Measurements from ENCODE around the gene RASL11A.

Gene RASL11A

GRCh38 chr13:27266917-27267316 is 3.7 kb upstream of the RASL11A start:
- Histone ChIP-seq H3K4me3 (ENCODE audit: insufficient read depth in 1 of 2, low read depth in 1 of 2, low read length in 2 of 2) (no peak overlapping the region), H3K9ac (ENCODE audit: low read length) (no peak overlapping the region), H3K36me3 (ENCODE audit: control insufficient read depth in 1 of 2, insufficient read depth in 2 of 2, low read depth in 1 of 2, low read length in 2 of 2) (peaks cover 12% of the 10 kb centered on the region in 2 experiments), H3K23ac (ENCODE audit: low read length in 2 of 2) (no peak overlapping the region), H3K18ac (ENCODE audit: low read depth in 1 of 2, low read length in 2 of 2) (no peak overlapping the region), H3K4me1 (ENCODE audit: control insufficient read depth, insufficient read depth, low read depth, low read length) (peaks cover 8% of the 10 kb centered on the region), H3K9me3 (ENCODE audit: control insufficient read depth, low read length) (no peaks in the 10 kb centered on the region), H2BK12ac (ENCODE audit: low read length in 2 of 2) (no peak overlapping the region), H3K4me2 (ENCODE audit: low read length, poor library complexity, severe bottlenecking) (no peak overlapping the region), H3K79me1 (replicated peaks; ENCODE audit: low read length, poor library complexity, severe bottlenecking) (peaks cover 4% of the 10 kb centered on the region), H2AK5ac (ENCODE audit: low read length, severe bottlenecking) (no peak overlapping the region), H2BK5ac (ENCODE audit: low read depth, low read length, poor library complexity, severe bottlenecking) (no peak overlapping the region), H3K14ac (ENCODE audit: low read length in 2 of 2) (no peak overlapping the region), H2AFZ (ENCODE audit: low read depth, low read length) (no peak overlapping the region), H4K8ac (ENCODE audit: low read length) (no peak overlapping the region), H4K91ac (ENCODE audit: low read length) (no peak overlapping the region), H3K4ac (ENCODE audit: low read depth in 1 of 2, low read length in 2 of 2) (no peak overlapping the region), H2BK120ac (ENCODE audit: low read depth, low read length) (no peak overlapping the region), H2BK15ac (ENCODE audit: low read depth, poor library complexity, severe bottlenecking) (no peak overlapping the region), H3K27me3 (ENCODE audit: control insufficient read depth in 1 of 2, insufficient read depth in 1 of 2, low read length in 2 of 2) (peaks cover 0 to 5% of the 10 kb centered on the region in 2 experiments), H3K27ac (ENCODE audit: low read length, poor library complexity, severe bottlenecking) (no peak overlapping the region)
- peak; percentile 49 for DNase-seq
- WGBS = 85% methylated on average over 2 of the region's 2 CpGs

GRCh38 chr13:27267596-27267995 is 3.0 kb upstream of the RASL11A start:
- Histone ChIP-seq H3K4ac (ENCODE audit: low read depth in 1 of 2, low read length in 2 of 2) (no peak overlapping the region), H3K9me3 (ENCODE audit: control insufficient read depth, low read length) (no peaks in the 10 kb centered on the region), H4K91ac (ENCODE audit: low read length) (no peak overlapping the region), H2BK5ac (ENCODE audit: low read depth, low read length, poor library complexity, severe bottlenecking) (no peak overlapping the region), H3K27me3 (ENCODE audit: control insufficient read depth in 1 of 2, insufficient read depth in 1 of 2, low read length in 2 of 2) (peaks cover 0 to 5% of the 10 kb centered on the region in 2 experiments), H3K4me1 (ENCODE audit: control insufficient read depth, insufficient read depth, low read depth, low read length) (peaks cover 8% of the 10 kb centered on the region), H4K8ac (ENCODE audit: low read length) (no peak overlapping the region), H3K36me3 (ENCODE audit: control insufficient read depth in 1 of 2, insufficient read depth in 2 of 2, low read depth in 1 of 2, low read length in 2 of 2) (peaks cover 5 to 7% of the 10 kb centered on the region in 2 experiments), H2BK15ac (ENCODE audit: low read depth, poor library complexity, severe bottlenecking) (no peak overlapping the region), H2BK120ac (ENCODE audit: low read depth, low read length) (no peak overlapping the region), H2BK12ac (ENCODE audit: low read length in 2 of 2) (no peak overlapping the region), H3K14ac (ENCODE audit: low read length in 2 of 2) (no peak overlapping the region), H3K79me1 (replicated peaks; ENCODE audit: low read length, poor library complexity, severe bottlenecking) (no peaks in the 10 kb centered on the region), H3K4me2 (ENCODE audit: low read length, poor library complexity, severe bottlenecking) (no peak overlapping the region), H3K4me3 (ENCODE audit: insufficient read depth in 1 of 2, low read depth in 1 of 2, low read length in 2 of 2) (no peak overlapping the region), H3K9ac (ENCODE audit: low read length) (no peak overlapping the region), H2AFZ (ENCODE audit: low read depth, low read length) (no peak overlapping the region), H3K23ac (ENCODE audit: low read length in 2 of 2) (no peak overlapping the region), H3K27ac (ENCODE audit: low read length, poor library complexity, severe bottlenecking) (no peak overlapping the region), H3K18ac (ENCODE audit: low read depth in 1 of 2, low read length in 2 of 2) (no peak overlapping the region), H2AK5ac (ENCODE audit: low read length, severe bottlenecking) (no peak overlapping the region)
- WGBS = 75% methylated on average over 2 of the region's 2 CpGs
- no peak for DNase-seq

- H3K18ac ChIP-seq (ENCODE audit: low read depth in 1 of 2, low read length in 2 of 2) = no peak overlapping the region
- H3K4me3 ChIP-seq (ENCODE audit: insufficient read depth in 1 of 2, low read depth in 1 of 2, low read length in 2 of 2) = no peak overlapping the region
- no peak overlapping the region for H2BK5ac ChIP-seq (ENCODE audit: low read depth, low read length, poor library complexity, severe bottlenecking)
- no peak overlapping the region for H2AK5ac ChIP-seq (ENCODE audit: low read length, severe bottlenecking)
- peaks cover 6 to 8% of the 10 kb centered on the region in 2 experiments for H3K36me3 ChIP-seq (ENCODE audit: control insufficient read depth in 1 of 2, insufficient read depth in 2 of 2, low read depth in 1 of 2, low read length in 2 of 2)
- H3K14ac ChIP-seq (ENCODE audit: low read length in 2 of 2) = no peak overlapping the region
- H3K27me3 ChIP-seq (ENCODE audit: control insufficient read depth in 1 of 2, insufficient read depth in 1 of 2, low read length in 2 of 2) = peaks cover 0 to 6% of the 10 kb centered on the region in 2 experiments
- H4K8ac ChIP-seq (ENCODE audit: low read length) = no peak overlapping the region
- 68% methylated on average over 2 of the region's 2 CpGs for WGBS
- no peak overlapping the region for H2AFZ ChIP-seq (ENCODE audit: low read depth, low read length)
- no peak overlapping the region for H3K23ac ChIP-seq (ENCODE audit: low read length in 2 of 2)
- no peak overlapping the region for H3K9ac ChIP-seq (ENCODE audit: low read length)
- H3K4me2 ChIP-seq (ENCODE audit: low read length, poor library complexity, severe bottlenecking) = no peak overlapping the region
- H2BK120ac ChIP-seq (ENCODE audit: low read depth, low read length) = no peak overlapping the region
- H3K79me1 ChIP-seq (replicated peaks; ENCODE audit: low read length, poor library complexity, severe bottlenecking) = no peaks in the 10 kb centered on the region
- no peak overlapping the region for H3K27ac ChIP-seq (ENCODE audit: low read length, poor library complexity, severe bottlenecking)
- H4K91ac ChIP-seq (ENCODE audit: low read length) = no peak overlapping the region
- no peak overlapping the region for H3K4ac ChIP-seq (ENCODE audit: low read depth in 1 of 2, low read length in 2 of 2)
- H2BK15ac ChIP-seq (ENCODE audit: low read depth, poor library complexity, severe bottlenecking) = no peak overlapping the region
- no peak overlapping the region for H2BK12ac ChIP-seq (ENCODE audit: low read length in 2 of 2)
- H3K4me1 ChIP-seq (ENCODE audit: control insufficient read depth, insufficient read depth, low read depth, low read length) = peaks cover 12% of the 10 kb centered on the region
- DNase-seq = no peak
- no peaks in the 10 kb centered on the region for H3K9me3 ChIP-seq (ENCODE audit: control insufficient read depth, low read length)
Observed at GRCh38 chr13:27269114-27269665, 1.4 kb upstream of the RASL11A start.

- no peak overlapping the region for H4K8ac ChIP-seq (ENCODE audit: low read length)
- no peak overlapping the region for H2BK5ac ChIP-seq (ENCODE audit: low read depth, low read length, poor library complexity, severe bottlenecking)
- no peak overlapping the region for H3K27ac ChIP-seq (ENCODE audit: low read length, poor library complexity, severe bottlenecking)
- peaks cover 11% of the 10 kb centered on the region for H3K4me1 ChIP-seq (ENCODE audit: control insufficient read depth, insufficient read depth, low read depth, low read length)
- H3K9me3 ChIP-seq (ENCODE audit: control insufficient read depth, low read length) = no peaks in the 10 kb centered on the region
- no peak overlapping the region for H2AFZ ChIP-seq (ENCODE audit: low read depth, low read length)
- no peak overlapping the region for H4K91ac ChIP-seq (ENCODE audit: low read length)
- no peak overlapping the region for H3K14ac ChIP-seq (ENCODE audit: low read length in 2 of 2)
- H2BK120ac ChIP-seq (ENCODE audit: low read depth, low read length) = no peak overlapping the region
- H3K27me3 ChIP-seq (ENCODE audit: control insufficient read depth in 1 of 2, insufficient read depth in 1 of 2, low read length in 2 of 2) = peaks cover 0 to 27% of the 10 kb centered on the region in 2 experiments
- H2BK15ac ChIP-seq (ENCODE audit: low read depth, poor library complexity, severe bottlenecking) = no peak overlapping the region
- no peak for DNase-seq
- no peak overlapping the region for H3K4ac ChIP-seq (ENCODE audit: low read depth in 1 of 2, low read length in 2 of 2)
- H3K18ac ChIP-seq (ENCODE audit: low read depth in 1 of 2, low read length in 2 of 2) = no peak overlapping the region
- H3K79me1 ChIP-seq (replicated peaks; ENCODE audit: low read length, poor library complexity, severe bottlenecking) = no peaks in the 10 kb centered on the region
- H3K9ac ChIP-seq (ENCODE audit: low read length) = peak overlapping the region; percentile 85
- no peak overlapping the region for H3K4me2 ChIP-seq (ENCODE audit: low read length, poor library complexity, severe bottlenecking)
- WGBS = 51% methylated on average over 15 of the region's 15 CpGs
- peak overlapping the region in 1 of 2 experiments; percentile 56 for H2BK12ac ChIP-seq (ENCODE audit: low read length in 2 of 2)
- H3K4me3 ChIP-seq (ENCODE audit: insufficient read depth in 1 of 2, low read depth in 1 of 2, low read length in 2 of 2) = peak overlapping the region in 1 of 2 experiments; percentile 87
- no peak overlapping the region for H2AK5ac ChIP-seq (ENCODE audit: low read length, severe bottlenecking)
- no peak overlapping the region for H3K23ac ChIP-seq (ENCODE audit: low read length in 2 of 2)
- H3K36me3 ChIP-seq (ENCODE audit: control insufficient read depth in 1 of 2, insufficient read depth in 2 of 2, low read depth in 1 of 2, low read length in 2 of 2) = peaks cover 0 to 5% of the 10 kb centered on the region in 2 experiments
Observed at GRCh38 chr13:27271570-27272096, 1.0 kb downstream of the RASL11A start.
